DOHH2 (cell line): ENCODE data around the gene ANKRD65.

Source experiments
- EZH2phosphoT487 ChIP-seq: fragments of 200-600 bp; sonication (generic); IDR thresholded peaks from 2 replicates; pipeline ENCODE4 v1.6.1; 2017; ENCODE audit warnings: borderline replicate concordance, mild to moderate bottlenecking, antibody characterized with exemption, low read length, moderate library complexity, mixed read lengths
- TF ChIP-seq, protein P1 (sequence below): fragments of 200-600 bp; sonication (generic); IDR thresholded peaks from one replicate; pipeline ENCODE4 v1.5.1; 2014; ENCODE audit warnings: antibody characterized with exemption, mild to moderate bottlenecking, low read depth, low read length; ENCODE audit not compliant: poor library complexity, severe bottlenecking

DNA sequence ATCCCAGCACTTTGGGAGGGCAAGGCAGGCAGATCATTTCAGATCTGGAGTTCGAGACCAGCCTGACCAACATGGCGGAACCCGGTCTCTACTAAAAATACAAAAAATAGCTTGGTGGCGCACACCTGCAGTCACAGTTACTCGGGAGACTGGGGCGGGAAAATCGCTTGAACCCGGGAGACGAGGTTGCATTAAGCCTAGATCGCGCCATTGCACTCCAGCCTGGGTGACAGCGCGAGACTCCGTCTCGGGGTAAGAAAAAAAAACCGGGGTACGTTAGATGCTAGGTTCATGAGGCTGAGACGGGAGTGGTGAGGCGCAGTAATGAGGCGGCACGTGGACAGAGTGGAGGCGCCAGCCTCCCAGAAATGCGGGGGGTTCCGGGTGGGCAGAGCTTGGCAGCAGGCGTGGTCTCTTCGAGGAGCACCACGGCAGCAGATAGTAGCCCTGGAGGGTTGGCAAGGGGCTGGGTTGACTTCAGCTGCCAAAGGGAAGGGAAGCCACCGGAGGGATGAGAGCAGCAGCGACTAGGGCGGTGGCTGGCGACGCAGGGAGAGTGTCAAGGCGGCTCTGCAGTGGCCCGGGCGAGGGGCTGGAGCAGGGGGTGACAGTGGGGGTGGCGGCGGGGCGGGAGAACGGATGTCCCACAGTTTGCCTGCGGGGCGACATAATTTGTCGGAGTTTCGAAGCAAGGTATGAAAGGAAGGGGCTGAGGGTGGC is 14.8 kb downstream of the ANKRD65 start:
- TF ChIP-seq, protein P1, sequence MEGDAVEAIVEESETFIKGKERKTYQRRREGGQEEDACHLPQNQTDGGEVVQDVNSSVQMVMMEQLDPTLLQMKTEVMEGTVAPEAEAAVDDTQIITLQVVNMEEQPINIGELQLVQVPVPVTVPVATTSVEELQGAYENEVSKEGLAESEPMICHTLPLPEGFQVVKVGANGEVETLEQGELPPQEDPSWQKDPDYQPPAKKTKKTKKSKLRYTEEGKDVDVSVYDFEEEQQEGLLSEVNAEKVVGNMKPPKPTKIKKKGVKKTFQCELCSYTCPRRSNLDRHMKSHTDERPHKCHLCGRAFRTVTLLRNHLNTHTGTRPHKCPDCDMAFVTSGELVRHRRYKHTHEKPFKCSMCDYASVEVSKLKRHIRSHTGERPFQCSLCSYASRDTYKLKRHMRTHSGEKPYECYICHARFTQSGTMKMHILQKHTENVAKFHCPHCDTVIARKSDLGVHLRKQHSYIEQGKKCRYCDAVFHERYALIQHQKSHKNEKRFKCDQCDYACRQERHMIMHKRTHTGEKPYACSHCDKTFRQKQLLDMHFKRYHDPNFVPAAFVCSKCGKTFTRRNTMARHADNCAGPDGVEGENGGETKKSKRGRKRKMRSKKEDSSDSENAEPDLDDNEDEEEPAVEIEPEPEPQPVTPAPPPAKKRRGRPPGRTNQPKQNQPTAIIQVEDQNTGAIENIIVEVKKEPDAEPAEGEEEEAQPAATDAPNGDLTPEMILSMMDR: peak; percentile 10
- no peak for TF ChIP-seq EZH2phosphoT487
